T-helper 2 cell treated with Interferon-gamma antibody and Interleukin-4, amounts not matched to agents 100 ng/mL and 5 ng/mL, for 36 hours (primary cell): ENCODE data around the gene POLA2. TPM values are rescaled to one million over a fixed set of nuclear protein-coding genes. Genes with fewer than 3 reads are reported as not detected.

Experiments used
- intact Hi-C: fragments of 100-400 bp; cut with micrococcal nuclease; formaldehyde crosslinking; loops from one replicate; pipeline ENCODE4 v1.15.1; 2023
- total RNA-seq: library from RNA; stranded (reverse); gene quantifications from 2 replicates; pipeline ENCODE4 v1.2.3, GENCODE V29; 2022

POLA2 gene
- total RNA-seq, 1 donor from 2014 or later, result 69.8 TPM

- intact Hi-C loops, result loop anchor here (5.0 kb wide), 1 partner anchor 38 kb away; no protein-coding TSS in a partner anchor
Observed at GRCh38 chr11:65279279-65279678, 17.5 kb downstream of the POLA2 start.

- intact Hi-C loops, result loop anchor here (5.0 kb wide), 1 partner anchor 37 kb away; no protein-coding TSS in a partner anchor
Observed at GRCh38 chr11:65279741-65280440, 18.1 kb downstream of the POLA2 start.

GRCh38 chr11:65280646-65281045, 18.9 kb downstream of the POLA2 start:
- intact Hi-C loops, result no loop called here

GRCh38 chr11:65286686-65287085, 24.9 kb downstream of the POLA2 start:
- intact Hi-C loops, result no loop called here

GRCh38 chr11:65287601-65288000, 25.8 kb downstream of the POLA2 start:
- intact Hi-C loops, result no loop called here

GRCh38 chr11:65288706-65289536, 27.2 kb downstream of the POLA2 start:
- intact Hi-C loops, result no loop called here

GRCh38 chr11:65290448-65291165, 28.8 kb downstream of the POLA2 start:
- intact Hi-C loops, result no loop called here

GRCh38 chr11:65291613-65292012, 29.9 kb downstream of the POLA2 start:
- intact Hi-C loops, result no loop called here

- intact Hi-C loops, result no loop called here
Observed at GRCh38 chr11:65292890-65293289, 31.1 kb downstream of the POLA2 start.

GRCh38 chr11:65293909-65294381, 32.2 kb downstream of the POLA2 start:
- intact Hi-C loops, result no loop called here

- intact Hi-C loops, result no loop called here
Observed at GRCh38 chr11:65295001-65295400, 33.2 kb downstream of the POLA2 start.

GRCh38 chr11:65295571-65296341, 34.0 kb downstream of the POLA2 start:
- intact Hi-C loops, result no loop called here

GRCh38 chr11:65297026-65297672, 35.4 kb downstream of the POLA2 start:
- intact Hi-C loops, result no loop called here

- intact Hi-C loops, result no loop called here
Observed at GRCh38 chr11:65298131-65298535, 36.4 kb downstream of the POLA2 start.

- intact Hi-C loops, result no loop called here
Observed at GRCh38 chr11:65298655-65299179, 37.0 kb downstream of the POLA2 start.

GRCh38 chr11:65300621-65301275, 39.0 kb downstream of the POLA2 start:
- intact Hi-C loops, result no loop called here

- intact Hi-C loops, result no loop called here
Observed at GRCh38 chr11:65301491-65302329, 39.9 kb downstream of the POLA2 start.

- intact Hi-C loops, result no loop called here
Observed at GRCh38 chr11:65303555-65303954, 41.8 kb downstream of the POLA2 start.

GRCh38 chr11:65304110-65304509, 42.3 kb downstream of the POLA2 start:
- intact Hi-C loops, result no loop called here
